ENCODE data around the gene TACR2.

TACR2 gene

GRCh38 chr10:69400936-69401335, 15.8 kb downstream of the TACR2 start:
- no peak for DNase-seq

GRCh38 chr10:69398466-69398865, 18.3 kb downstream of the TACR2 start:
- no peak for DNase-seq

GRCh38 chr10:69397972-69398371, 18.7 kb downstream of the TACR2 start:
- DNase-seq: no peak

GRCh38 chr10:69394020-69394419, 22.7 kb downstream of the TACR2 start:
- no peak for DNase-seq

GRCh38 chr10:69392481-69393000, 24.2 kb downstream of the TACR2 start:
- DNase-seq: peak; percentile 87

- no peak for DNase-seq
Observed at GRCh38 chr10:69391158-69391557, 25.6 kb downstream of the TACR2 start.

- DNase-seq: no peak
Observed at GRCh38 chr10:69389827-69390490, 26.8 kb downstream of the TACR2 start.

- DNase-seq: no peak
Observed at GRCh38 chr10:69388488-69388887, 28.2 kb downstream of the TACR2 start.

- no peak for DNase-seq
Observed at GRCh38 chr10:69387500-69387899, 29.2 kb downstream of the TACR2 start.

GRCh38 chr10:69385454-69386350, 31.0 kb downstream of the TACR2 start:
- no peak for DNase-seq

- DNase-seq: no peak
Observed at GRCh38 chr10:69384320-69384719, 32.4 kb downstream of the TACR2 start.

- DNase-seq: no peak
Observed at GRCh38 chr10:69383558-69383957, 33.2 kb downstream of the TACR2 start.

GRCh38 chr10:69382382-69383117, 34.2 kb downstream of the TACR2 start:
- no peak for DNase-seq

GRCh38 chr10:69379800-69380199, 36.9 kb downstream of the TACR2 start:
- DNase-seq: no peak

- DNase-seq: no peak
Observed at GRCh38 chr10:69377933-69378332, 38.8 kb downstream of the TACR2 start.

- DNase-seq: no peak
Observed at GRCh38 chr10:69377191-69377590, 39.5 kb downstream of the TACR2 start.

- DNase-seq: no peak
Observed at GRCh38 chr10:69376662-69377061, 40.1 kb downstream of the TACR2 start.

- no peak for DNase-seq
Observed at GRCh38 chr10:69375307-69376151, 41.2 kb downstream of the TACR2 start.

GRCh38 chr10:69374931-69375306, 41.8 kb downstream of the TACR2 start:
- DNase-seq: no peak

- no peak for DNase-seq
Observed at GRCh38 chr10:69374242-69374641, 42.5 kb downstream of the TACR2 start.

- DNase-seq: no peak
Observed at GRCh38 chr10:69372126-69372980, 44.4 kb downstream of the TACR2 start.
